ENCODE measurements around the gene PDSS2.

PDSS2 gene

DNA sequence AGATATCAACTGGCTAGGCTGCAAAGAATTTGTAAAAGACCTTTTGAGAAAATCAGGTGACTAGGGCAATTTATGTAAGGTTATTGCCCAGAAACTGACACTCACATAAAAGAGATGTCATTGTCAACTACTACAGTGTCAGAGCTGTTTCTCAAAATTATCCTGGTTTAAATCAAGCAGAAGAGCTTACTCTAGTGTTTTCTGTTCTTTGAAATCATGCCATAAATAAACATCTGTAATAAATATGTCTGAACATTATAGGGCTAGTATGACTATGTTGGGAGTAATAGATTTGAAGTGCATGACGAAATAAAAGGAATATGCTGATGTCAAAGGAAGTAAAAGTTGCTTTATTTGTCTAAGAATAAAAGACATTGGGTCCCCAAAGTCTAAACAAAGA lies 11.0 kb upstream of the PDSS2 start:
- TF ChIP-seq, protein P1, sequence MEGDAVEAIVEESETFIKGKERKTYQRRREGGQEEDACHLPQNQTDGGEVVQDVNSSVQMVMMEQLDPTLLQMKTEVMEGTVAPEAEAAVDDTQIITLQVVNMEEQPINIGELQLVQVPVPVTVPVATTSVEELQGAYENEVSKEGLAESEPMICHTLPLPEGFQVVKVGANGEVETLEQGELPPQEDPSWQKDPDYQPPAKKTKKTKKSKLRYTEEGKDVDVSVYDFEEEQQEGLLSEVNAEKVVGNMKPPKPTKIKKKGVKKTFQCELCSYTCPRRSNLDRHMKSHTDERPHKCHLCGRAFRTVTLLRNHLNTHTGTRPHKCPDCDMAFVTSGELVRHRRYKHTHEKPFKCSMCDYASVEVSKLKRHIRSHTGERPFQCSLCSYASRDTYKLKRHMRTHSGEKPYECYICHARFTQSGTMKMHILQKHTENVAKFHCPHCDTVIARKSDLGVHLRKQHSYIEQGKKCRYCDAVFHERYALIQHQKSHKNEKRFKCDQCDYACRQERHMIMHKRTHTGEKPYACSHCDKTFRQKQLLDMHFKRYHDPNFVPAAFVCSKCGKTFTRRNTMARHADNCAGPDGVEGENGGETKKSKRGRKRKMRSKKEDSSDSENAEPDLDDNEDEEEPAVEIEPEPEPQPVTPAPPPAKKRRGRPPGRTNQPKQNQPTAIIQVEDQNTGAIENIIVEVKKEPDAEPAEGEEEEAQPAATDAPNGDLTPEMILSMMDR (IDR thresholded peaks at IDR 0.05; ENCODE audit: control extremely low read depth, extremely low read depth, low read depth, missing control alignments): no peak
- DNase-seq (ENCODE audit: extremely low spot score): no peak
- CTCF ChIA-PET: interaction anchor here (1.0 to 2.0 kb wide), 2 partner anchors 12 to 152 kb away, joined by 3 to 4 read pairs; no protein-coding TSS in a partner anchor
- POLR2A ChIA-PET: no interaction called here

DNA sequence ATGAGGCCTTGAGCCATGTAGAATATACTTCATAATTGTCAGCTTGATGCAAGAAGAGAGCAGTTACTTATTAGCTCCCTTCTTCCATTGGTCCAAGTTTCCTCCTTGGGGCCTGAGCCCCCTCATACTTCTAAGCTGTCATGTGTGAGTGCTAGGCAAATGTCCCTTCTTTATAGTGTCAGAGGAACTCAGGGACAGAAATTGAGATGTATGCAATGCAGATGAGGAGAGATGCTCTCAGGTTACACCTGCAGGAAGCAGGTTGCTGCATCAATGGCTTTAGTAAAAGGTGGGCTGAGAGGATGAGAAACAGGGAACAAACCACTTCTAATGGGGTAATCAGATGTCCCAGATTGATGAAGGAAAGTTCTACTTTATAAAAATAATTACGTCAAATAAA lies 6.7 kb upstream of the PDSS2 start:
- TF ChIP-seq, protein P1 (IDR thresholded peaks at IDR 0.05; ENCODE audit: control extremely low read depth, extremely low read depth, low read depth, missing control alignments): no peak
- ChIA-PET POLR2A (no interaction called here), CTCF (interaction anchor here (1.4 kb wide), 1 partner anchor 148 kb away, joined by 3 read pairs; no protein-coding TSS in a partner anchor)
- no peak for DNase-seq (ENCODE audit: extremely low spot score)

DNA sequence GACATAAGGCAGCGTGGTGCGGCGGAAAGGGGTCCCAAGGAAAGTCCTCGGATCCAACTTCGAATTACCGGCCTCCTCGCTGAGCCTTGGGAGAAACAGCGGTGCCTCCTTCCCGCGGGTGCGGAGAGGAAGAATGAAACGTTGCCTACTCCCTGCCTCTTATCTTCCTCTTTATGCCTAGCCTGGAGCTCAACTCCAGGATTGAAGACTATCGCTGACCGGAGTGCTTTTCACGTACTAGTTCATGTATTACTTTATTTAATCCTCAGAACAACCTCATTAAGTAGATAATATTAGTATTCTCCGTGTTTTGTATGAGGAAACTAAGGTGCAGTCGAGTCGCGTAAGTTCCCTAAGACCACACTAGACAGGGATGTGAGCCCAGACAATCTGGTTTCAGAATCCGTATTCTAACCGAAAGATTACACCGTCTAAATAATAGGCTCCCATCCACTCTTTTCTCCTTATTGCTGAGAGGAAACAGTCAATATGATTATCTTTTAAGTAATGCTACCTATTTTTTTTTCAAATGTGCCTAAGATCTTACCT lies 793 bp upstream of the PDSS2 start:
- no peak for DNase-seq (ENCODE audit: extremely low spot score)
- POLR2A ChIA-PET: interaction anchor here (0.7 kb wide), 1 partner anchor 344 kb away, joined by 3 read pairs; the partner anchor contains the start of gene BEND3

DNA sequence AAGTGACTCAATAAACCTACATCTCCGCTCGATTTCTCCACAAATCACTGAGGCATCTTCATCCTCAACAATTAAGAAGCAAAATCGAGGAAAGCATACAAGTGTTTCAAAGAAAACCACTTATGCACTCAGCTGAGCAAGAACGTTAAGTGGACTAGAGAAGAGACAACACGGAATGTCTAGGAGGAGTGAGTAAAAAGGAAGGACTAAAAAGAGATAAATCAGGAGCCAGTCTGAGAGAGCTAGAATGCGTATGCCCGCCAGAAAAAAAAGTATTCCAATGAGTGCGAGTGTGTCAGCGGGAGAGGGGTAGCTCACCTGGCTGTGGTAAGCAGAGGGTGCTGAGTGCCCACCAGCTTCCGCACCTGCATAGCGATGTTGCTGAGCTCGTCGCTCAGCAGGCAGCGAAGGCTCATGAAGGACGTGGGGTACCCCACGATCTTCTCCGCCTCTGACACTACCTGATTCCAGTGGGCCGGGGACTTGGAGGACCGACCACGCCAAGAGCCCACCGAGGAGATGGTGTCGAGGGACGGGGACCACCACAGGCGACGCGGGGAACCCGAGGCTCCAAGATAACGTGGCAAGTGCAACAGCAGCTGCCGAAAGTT lies 587 bp downstream of the PDSS2 start:
- ChIA-PET CTCF (interaction anchor here (0.6 to 3.2 kb wide), 13 partner anchors 9 to 345 kb away, joined by 3 to 15 read pairs (median 3); partner anchors contain the start of gene SOBP), POLR2A (interaction anchor here (0.6 kb wide), 2 partner anchors 91 to 355 kb away, joined by 4 read pairs; no protein-coding TSS in a partner anchor)
- TF ChIP-seq, protein P1 (IDR thresholded peaks at IDR 0.05; ENCODE audit: control extremely low read depth, extremely low read depth, low read depth, missing control alignments): no peak
- peak; percentile 44 for DNase-seq (ENCODE audit: extremely low spot score)

More for the DNA sequence above, 793 bp upstream of the PDSS2 start:
- TF ChIP-seq, protein P1 (IDR thresholded peaks at IDR 0.05; ENCODE audit: control extremely low read depth, extremely low read depth, low read depth, missing control alignments): no peak
- CTCF ChIA-PET: interaction anchor here (0.6 to 3.2 kb wide), 12 partner anchors 9 to 346 kb away, joined by 3 to 15 read pairs (median 3); no protein-coding TSS in a partner anchor

DNA sequence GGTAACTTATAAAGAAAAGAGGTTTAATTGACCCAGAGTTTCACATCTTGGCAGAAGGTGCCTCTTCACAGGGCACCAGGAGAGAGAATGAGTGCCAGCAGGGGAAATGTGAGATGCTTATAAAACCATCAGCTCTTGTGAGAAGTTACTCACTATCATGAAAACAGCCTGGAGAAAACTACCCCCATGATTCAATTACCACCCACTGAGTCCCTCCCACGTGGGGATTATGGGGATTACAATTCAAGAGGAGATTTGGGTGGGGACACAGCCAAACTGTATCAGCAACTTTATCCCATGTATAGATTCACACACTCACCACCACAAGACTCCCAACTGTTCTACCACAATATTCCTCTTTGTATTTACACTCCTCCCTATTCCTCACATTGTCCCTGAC lies 10.6 kb downstream of the PDSS2 start:
- DNase-seq (ENCODE audit: extremely low spot score): no peak
- ChIA-PET POLR2A (no interaction called here), CTCF (interaction anchor here (0.8 kb wide), 1 partner anchor 11 kb away, joined by 4 read pairs; the partner anchor contains the start of gene PDSS2)
- TF ChIP-seq, protein P1 (IDR thresholded peaks at IDR 0.05; ENCODE audit: control extremely low read depth, extremely low read depth, low read depth, missing control alignments): no peak

DNA sequence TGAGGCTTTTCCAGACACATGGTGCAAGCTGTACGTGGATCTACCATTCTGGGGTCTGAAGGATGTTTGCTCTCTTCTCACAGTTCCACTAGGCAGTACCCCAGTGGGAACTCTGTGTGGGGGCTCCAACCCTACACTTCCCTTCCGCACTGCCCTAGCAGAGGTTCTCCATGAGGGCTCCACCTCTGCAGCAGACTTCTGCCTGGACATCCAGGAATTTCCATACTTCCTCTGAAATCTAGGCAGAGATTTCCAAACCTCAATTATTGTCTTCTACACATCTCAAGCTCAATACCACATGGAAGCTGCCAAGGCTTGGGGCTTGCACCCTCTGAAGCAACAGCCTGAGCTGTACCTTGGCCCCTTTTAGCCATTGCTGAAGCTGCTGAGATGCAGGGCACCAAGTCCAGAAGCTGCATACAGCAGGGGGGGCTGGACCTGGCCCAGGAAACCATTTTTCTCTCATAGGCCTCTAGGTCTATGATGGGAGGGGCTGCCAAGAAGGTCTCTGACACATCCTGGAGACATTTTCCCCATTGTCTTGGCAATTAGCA lies 11.6 kb downstream of the PDSS2 start:
- ChIA-PET POLR2A (no interaction called here), CTCF (no interaction called here)
- TF ChIP-seq, protein P1 (IDR thresholded peaks at IDR 0.05; ENCODE audit: control extremely low read depth, extremely low read depth, low read depth, missing control alignments): no peak
- no peak for DNase-seq (ENCODE audit: extremely low spot score)

All from GM10248 (cell line).